ENCODE results near the gene CLBA1. TPM values are rescaled to one million over a fixed set of nuclear protein-coding genes. Genes with fewer than 3 reads are reported as not detected.

CLBA1 gene
- total RNA-seq, 1 experiment from 2014 or later, result 19.2 TPM

- peaks cover 85% of the 10 kb centered on the region for H3K4me1 ChIP-seq (ENCODE audit: insufficient read depth, low read length)
Measured at GRCh38 chr14:104970231-104971068, 15.1 kb upstream of the CLBA1 start.

GRCh38 chr14:104971447-104972240, 13.9 kb upstream of the CLBA1 start:
- ChIA-PET POLR2A (ENCODE audit: unreplicated experiment) (interaction anchor here (1.5 to 2.5 kb wide), 2 partner anchors 49 to 53 kb away, joined by 8 to 9 read pairs; partner anchors contain the start of gene CDCA4), CTCF (no interaction called here)
- no peaks in the 10 kb centered on the region for H3K27me3 ChIP-seq (ENCODE audit: low read length)
- TSS peak; percentile 4 for BruUV-seq (replicated peaks)
- H4K20me1 ChIP-seq (ENCODE audit: low read length), result no peaks in the 10 kb centered on the region
- no peaks in the 10 kb centered on the region for H3K9me2 ChIP-seq (replicated peaks; ENCODE audit: low read length)
- peak overlapping the region; percentile 81 for H3K4me2 ChIP-seq (ENCODE audit: low read length)
- peak overlapping the region; percentile 78 for H3K9ac ChIP-seq (ENCODE audit: low read length)
- H2AFZ ChIP-seq (ENCODE audit: low read length), result no peak overlapping the region
- peak overlapping the region; percentile 92 for H3K27ac ChIP-seq (ENCODE audit: low read length)
- peaks cover 30% of the 10 kb centered on the region for H3K79me2 ChIP-seq (ENCODE audit: low read length)
- intact Hi-C loops (cut with micrococcal nuclease), result loop anchor here (2.0 to 5.0 kb wide), 2 partner anchors 39 to 75 kb away; no protein-coding TSS in a partner anchor
- no peaks in the 10 kb centered on the region for H3K9me3 ChIP-seq (ENCODE audit: low read length)
- DNase-seq, result no peak
- peak overlapping the region; percentile 35; the same call in 1 of the 2 replicates for H3K4me3 ChIP-seq (ENCODE audit: low read length)
- ATAC-seq, result no peak
- TF ChIP-seq, protein P1, sequence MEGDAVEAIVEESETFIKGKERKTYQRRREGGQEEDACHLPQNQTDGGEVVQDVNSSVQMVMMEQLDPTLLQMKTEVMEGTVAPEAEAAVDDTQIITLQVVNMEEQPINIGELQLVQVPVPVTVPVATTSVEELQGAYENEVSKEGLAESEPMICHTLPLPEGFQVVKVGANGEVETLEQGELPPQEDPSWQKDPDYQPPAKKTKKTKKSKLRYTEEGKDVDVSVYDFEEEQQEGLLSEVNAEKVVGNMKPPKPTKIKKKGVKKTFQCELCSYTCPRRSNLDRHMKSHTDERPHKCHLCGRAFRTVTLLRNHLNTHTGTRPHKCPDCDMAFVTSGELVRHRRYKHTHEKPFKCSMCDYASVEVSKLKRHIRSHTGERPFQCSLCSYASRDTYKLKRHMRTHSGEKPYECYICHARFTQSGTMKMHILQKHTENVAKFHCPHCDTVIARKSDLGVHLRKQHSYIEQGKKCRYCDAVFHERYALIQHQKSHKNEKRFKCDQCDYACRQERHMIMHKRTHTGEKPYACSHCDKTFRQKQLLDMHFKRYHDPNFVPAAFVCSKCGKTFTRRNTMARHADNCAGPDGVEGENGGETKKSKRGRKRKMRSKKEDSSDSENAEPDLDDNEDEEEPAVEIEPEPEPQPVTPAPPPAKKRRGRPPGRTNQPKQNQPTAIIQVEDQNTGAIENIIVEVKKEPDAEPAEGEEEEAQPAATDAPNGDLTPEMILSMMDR (conservative IDR thresholded peaks at IDR 0.05; ENCODE audit: low read depth, low read length), result no peak
- TF ChIP-seq EZH2phosphoT487 (IDR thresholded peaks at IDR 0.05; ENCODE audit: borderline replicate concordance, low read length) (no peak), EZH2 (IDR thresholded peaks at IDR 0.05; ENCODE audit: low read length, unreplicated experiment) (no peak)
- H3F3A ChIP-seq (ENCODE audit: low read length, unreplicated experiment), result no peaks in the 10 kb centered on the region
- H3K36me3 ChIP-seq (ENCODE audit: low read depth, low read length), result no peaks in the 10 kb centered on the region
- H3K4me1 ChIP-seq (ENCODE audit: insufficient read depth, low read length), result peaks cover 96% of the 10 kb centered on the region

More at GRCh38 chr14:104970231-104971068, 15.1 kb upstream of the CLBA1 start:
- Histone ChIP-seq H3K4me2 (ENCODE audit: low read length) (peak overlapping the region; percentile 81), H3K9me3 (ENCODE audit: low read length) (no peaks in the 10 kb centered on the region), H3K79me2 (ENCODE audit: low read length) (peaks cover 22% of the 10 kb centered on the region; the same call in 1 of the 2 replicates), H3K4me3 (ENCODE audit: low read length) (peak overlapping the region; percentile 47; the same call in 1 of the 2 replicates), H3K27me3 (ENCODE audit: low read length) (no peaks in the 10 kb centered on the region), H3K9me2 (replicated peaks; ENCODE audit: low read length) (no peaks in the 10 kb centered on the region), H3K36me3 (ENCODE audit: low read depth, low read length) (no peaks in the 10 kb centered on the region), H4K20me1 (ENCODE audit: low read length) (no peaks in the 10 kb centered on the region), H3K9ac (ENCODE audit: low read length) (peak overlapping the region; percentile 47), H3F3A (ENCODE audit: low read length, unreplicated experiment) (no peaks in the 10 kb centered on the region), H2AFZ (ENCODE audit: low read length) (peak overlapping the region; percentile 31; the same call in 1 of the 2 replicates), H3K27ac (ENCODE audit: low read length) (peak overlapping the region; percentile 73)
- ChIA-PET POLR2A (ENCODE audit: unreplicated experiment) (interaction anchor here (0.5 to 1.5 kb wide), 2 partner anchors 15 to 50 kb away, joined by 9 to 11 read pairs; partner anchors contain the start of gene CDCA4), CTCF (interaction anchor here (0.6 kb wide), 1 partner anchor 218 kb away, joined by 3 read pairs; the partner anchor contains the start of gene SIVA1)
- BruUV-seq (replicated peaks), result no TSS peak
- TF ChIP-seq EZH2phosphoT487 (IDR thresholded peaks at IDR 0.05; ENCODE audit: borderline replicate concordance, low read length), result no peak
- TF ChIP-seq, protein P1 (conservative IDR thresholded peaks at IDR 0.05; ENCODE audit: low read depth, low read length), result no peak
- no peak for TF ChIP-seq EZH2 (IDR thresholded peaks at IDR 0.05; ENCODE audit: low read length, unreplicated experiment)
- DNase-seq (peak; percentile 86), ATAC-seq (peak; percentile 17)
- intact Hi-C loops (cut with micrococcal nuclease), result loop anchor here (5.0 kb wide), 1 partner anchor 38 kb away; no protein-coding TSS in a partner anchor

All from PC-3 (cell line).